HepG2 (cell line): Measurements from ENCODE around the gene SCFD2. TPM values are rescaled to one million over a fixed set of nuclear protein-coding genes. Genes with fewer than 3 reads are reported as not detected.

Source experiments
- ATAC-seq: fragments of 200-7000 bp; cut with Tn5 transposase; 3 replicates; pipeline ENCODE4 v1.9.1; 2020; ENCODE audit warnings: mild to moderate bottlenecking, moderate library complexity
- BruUV-seq: library from RNA; stranded (reverse); fragments of 400-500 nt; replicated peaks from 2 replicates; lab custom pipeline; 2021; lab: Mats Ljungman, UMichigan
- CTCF ChIA-PET: fragments of 300-600 bp; formaldehyde crosslinking; extraction: SDS; loops from one replicate; lab custom pipeline; 2021; ENCODE audit warnings: low total read pairs, inconsistent platforms, low intra/inter-chr PET ratio; lab: Yijun Ruan, JAX
- POLR2A ChIA-PET: fragments of 350-600 bp; sonication (Branson Sonifier 250); formaldehyde crosslinking; loops from one replicate; lab custom pipeline; 2020; ENCODE audit warnings: antibody characterized with exemption, inconsistent platforms; lab: Yijun Ruan, JAX
- DNase-seq: peaks from one replicate; pipeline ENCODE4 v3.0.0-alpha.2; 2015; ENCODE audit warnings: low spot score
- FAIRE-seq: peaks from 3 replicates; lab custom pipeline; 2011; peaks lifted over from hg19 to GRCh38; lab: Jason Lieb, UNC
- H2AFZ ChIP-seq: one replicate; pipeline ENCODE4 v1.6.1; 2011; ENCODE audit warnings: low read length, inconsistent platforms
- H3K27ac ChIP-seq: fragments of 300-600 bp; 3 replicates; pipeline ENCODE4 v1.8.0; 2011; ENCODE audit warnings: mixed run types, mild to moderate bottlenecking, mixed read lengths, low read length, inconsistent platforms; ENCODE audit not compliant: insufficient read depth; ENCODE audit errors: extremely low read length
- H3K27me3 ChIP-seq, 2 experiments: fragments of 200-600 bp in 1 of 2; 2 replicates in 1 of 2; 3 replicates in 1 of 2; pipeline versions ENCODE4 v1.6.0 to v1.8.0; 2011; ENCODE audit warnings: low read length in 2 of 2, mild to moderate bottlenecking in 2 of 2, moderate library complexity in 2 of 2, inconsistent platforms in 1 of 2; ENCODE audit not compliant: insufficient read depth in 2 of 2, control insufficient read depth in 1 of 2
- H3K36me3 ChIP-seq, 2 experiments: fragments of 200-600 bp in 1 of 2; replicated peaks in 1 of 2; 2 replicates in 1 of 2; 3 replicates in 1 of 2; pipeline versions ENCODE4 v1.5.1 to v1.8.0; 2011; ENCODE audit warnings: low read length in 2 of 2, inconsistent platforms in 1 of 2; ENCODE audit not compliant: insufficient read depth in 2 of 2, control insufficient read depth in 1 of 2
- H3K4me1 ChIP-seq: 2 replicates; pipeline ENCODE4 v1.5.1; 2012; ENCODE audit warnings: low read length, inconsistent platforms; ENCODE audit not compliant: insufficient read depth
- H3K4me2 ChIP-seq: 2 replicates; pipeline ENCODE4 v1.6.0; 2011; ENCODE audit warnings: low read depth, low read length, inconsistent platforms
- H3K4me3 ChIP-seq, 3 experiments: fragments of 200-600 bp in 1 of 3; sonication (generic), shearing (Covaris generic) in 1 of 3; replicated peaks in 1 of 3; 2 replicates each; pipeline ENCODE4 v1.5.1; 2011 to 2016; ENCODE audit warnings: low read length in 3 of 3, inconsistent platforms in 2 of 3, low read depth in 2 of 3, mild to moderate bottlenecking in 2 of 3, control low read depth in 1 of 3, mixed read lengths in 1 of 3; ENCODE audit not compliant: insufficient read depth in 1 of 3
- H3K79me2 ChIP-seq: one replicate; pipeline ENCODE4 v1.6.1; 2011; ENCODE audit warnings: low read length, inconsistent platforms; ENCODE audit not compliant: insufficient read depth
- H3K9ac ChIP-seq: 2 replicates; pipeline ENCODE4 v1.6.0; 2011; ENCODE audit warnings: mild to moderate bottlenecking, low read depth, low read length, inconsistent platforms; ENCODE audit not compliant: insufficient read depth
- H3K9me3 ChIP-seq: 2 replicates; pipeline ENCODE4 v1.5.1; 2012; ENCODE audit warnings: mild to moderate bottlenecking, low read length
- H4K20me1 ChIP-seq: 2 replicates; pipeline ENCODE4 v1.6.0; 2011; ENCODE audit warnings: inconsistent platforms, mild to moderate bottlenecking, low read length, moderate library complexity; ENCODE audit not compliant: insufficient read depth
- BHLHE40 ChIP-seq: IDR thresholded peaks from 2 replicates; pipeline ENCODE4 v1.6.1; 2011; ENCODE audit warnings: low read length, improper control_type of control experiment
- GATAD2A ChIP-seq: IDR thresholded peaks from 2 replicates; pipeline ENCODE4 v1.6.1; 2016
- HDAC6 ChIP-seq: fragments of 200-600 bp; sonication (generic); IDR thresholded peaks from 2 replicates; pipeline ENCODE4 v1.7.0; 2017; ENCODE audit warnings: mild to moderate bottlenecking, antibody characterized with exemption, low read length, low read depth
- HNRNPUL1 ChIP-seq: fragments of 200-400 bp; formaldehyde crosslinking; IDR thresholded peaks from 2 replicates; pipeline ENCODE4 v1.6.1; 2017; ENCODE audit warnings: low read depth, mild to moderate bottlenecking, low read length, moderate library complexity
- ISL2 ChIP-seq: sonication (generic); formaldehyde crosslinking; IDR thresholded peaks from 2 replicates; pipeline ENCODE4 v1.5.0; 2020; ENCODE audit warnings: missing genetic modification reagents
- SMAD1 ChIP-seq: sonication (generic); formaldehyde crosslinking; IDR thresholded peaks from 2 replicates; pipeline ENCODE4 v1.4.0; 2020; ENCODE audit warnings: missing genetic modification reagents, low read depth, mild to moderate bottlenecking, borderline replicate concordance
- SPEN ChIP-seq: sonication (generic); formaldehyde crosslinking; IDR thresholded peaks from 2 replicates; pipeline ENCODE4 v1.5.1; 2020; ENCODE audit warnings: low read depth, mild to moderate bottlenecking, missing genetic modification reagents
- SRSF9 ChIP-seq: fragments of 200-400 bp; formaldehyde crosslinking; IDR thresholded peaks from 2 replicates; pipeline ENCODE4 v1.6.1; 2018; ENCODE audit warnings: borderline replicate concordance, mild to moderate bottlenecking, low read depth, low read length; ENCODE audit not compliant: insufficient read depth, poor library complexity, severe bottlenecking
- SRY ChIP-seq: sonication (generic); formaldehyde crosslinking; IDR thresholded peaks from 2 replicates; pipeline ENCODE4 v1.8.0; 2022; ENCODE audit warnings: mild to moderate bottlenecking, missing genetic modification reagents
- TGIF2 ChIP-seq: IDR thresholded peaks from 2 replicates; pipeline ENCODE4 v1.6.1; 2016; ENCODE audit warnings: control low read depth, missing compliant biosample characterization
- ZNF331 ChIP-seq: sonication (generic); formaldehyde crosslinking; IDR thresholded peaks from 2 replicates; pipeline ENCODE4 v1.4.0; 2020; ENCODE audit warnings: missing genetic modification reagents
- ZNF792 ChIP-seq: IDR thresholded peaks from 2 replicates; pipeline ENCODE4 v1.6.1; 2016
- ZSCAN20 ChIP-seq: sonication (generic); formaldehyde crosslinking; IDR thresholded peaks from 2 replicates; pipeline ENCODE4 v1.4.0; 2020; ENCODE audit warnings: missing genetic modification reagents, mild to moderate bottlenecking, borderline replicate concordance
- ZSCAN21 ChIP-seq: sonication (generic); formaldehyde crosslinking; IDR thresholded peaks from 2 replicates; pipeline ENCODE4 v1.8.0; 2022; ENCODE audit warnings: mild to moderate bottlenecking, missing genetic modification reagents, moderate library complexity, borderline replicate concordance
- WGBS: methylation state at CpG from one replicate; pipeline ENCODE4 v1.1.6; 2017; ENCODE audit warnings: low lambda C conversion rate; 5-methylcytosine and 5-hydroxymethylcytosine counted together
- in situ Hi-C: cut with HindIII; loops from 2 replicates; pipeline ENCODE4 v1.10.0; 2017; ENCODE audit warnings: low pct_unique_long_range_greater_than_20kb; ENCODE audit not compliant: extremely low pct_ligation_motif_present
- intact Hi-C: fragments of 100-400 bp; cut with micrococcal nuclease; formaldehyde crosslinking; loops from one replicate; pipeline ENCODE4 v1.10.0; 2022; ENCODE audit not compliant: unreplicated experiment
- polyA plus RNA-seq, 8 experiments: library from polyadenylated mRNA; depleted of rRNA in 3 of 8; stranded (reverse) in 7 of 8; unstranded in 1 of 8; fragments of >200 nt; fragmentation: Illumina TruSeq in 4 of 8; extraction: Trizol in 4 of 8; gene quantifications; 2 replicates each; pipeline versions ENCODE4 v1.2.1 to v1.2.3, GENCODE V29; 2011 to 2016; ENCODE audit warnings: low read depth in 4 of 8, missing spikeins in 1 of 8, mixed read lengths in 1 of 8; ENCODE audit not compliant: insufficient read depth in 1 of 8
- total RNA-seq, 5 experiments: library from RNA; depleted of rRNA; stranded (reverse); fragments of >200 nt; fragmentation: Illumina TruSeq; extraction: Trizol; gene quantifications; 2 replicates each; pipeline ENCODE4 v1.2.3, GENCODE V29; 2016; ENCODE audit warnings: low read depth in 1 of 5
- TF ChIP-seq, protein P1 (sequence below): sonication (generic); formaldehyde crosslinking; IDR thresholded peaks from 2 replicates; pipeline ENCODE4 v1.4.0; 2020; ENCODE audit warnings: low read depth, mild to moderate bottlenecking, missing genetic modification reagents
- TF ChIP-seq, protein P2 (sequence below): sonication (generic); formaldehyde crosslinking; IDR thresholded peaks from 2 replicates; pipeline ENCODE4 v1.5.1; 2020; ENCODE audit warnings: mild to moderate bottlenecking, missing genetic modification reagents, borderline replicate concordance
- TF ChIP-seq, protein P3 (sequence below): sonication (generic); formaldehyde crosslinking; IDR thresholded peaks from 2 replicates; pipeline ENCODE4 v1.4.0; 2020; ENCODE audit warnings: missing genetic modification reagents
- TF ChIP-seq, protein P4 (sequence below): IDR thresholded peaks from 2 replicates; pipeline ENCODE4 v1.6.1; 2016; ENCODE audit warnings: control low read depth
- TF ChIP-seq, protein P5 (sequence below): fragments of 450-650 bp; IDR thresholded peaks from 2 replicates; pipeline ENCODE4 v1.6.1; 2017

SCFD2 gene
- total and polyA plus RNA-seq, 2 of the 13 experiments (the other 11 are each of a cell fraction or from before 2014, with no cell fraction given), result 4.6 to 15.6 TPM

DNA sequence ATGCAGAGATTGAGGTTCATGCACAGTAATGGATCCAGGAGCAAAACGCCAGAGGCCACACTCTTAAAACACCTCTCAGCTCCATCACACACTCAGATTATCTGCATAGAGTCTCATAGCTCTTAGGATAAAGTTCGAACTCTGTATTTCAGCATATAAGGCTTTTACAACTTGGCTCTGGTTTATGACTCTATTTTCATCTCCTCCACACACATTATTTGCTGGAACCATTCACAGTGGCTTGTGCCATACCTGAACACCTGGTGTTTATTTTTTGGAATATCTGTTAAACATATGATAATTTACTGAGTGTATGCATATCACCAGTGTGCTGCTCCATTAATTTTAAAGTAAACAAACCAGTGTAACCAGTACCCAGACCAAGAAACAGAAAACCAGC is 476.5 kb downstream of the SCFD2 start:
- no peak overlapping the region for H3K27ac ChIP-seq
- no peaks in the 10 kb centered on the region for H3K79me2 ChIP-seq
- H3K4me2 ChIP-seq, result no peak overlapping the region
- H3K9me3 ChIP-seq, result no peaks in the 10 kb centered on the region
- POLR2A ChIA-PET, result no interaction called here
- WGBS, result 72% methylated on average over 2 of the region's 2 CpGs
- BruUV-seq, result no TSS peak
- no peaks in the 10 kb centered on the region for H3K27me3 ChIP-seq
- H3K9ac ChIP-seq, result no peak overlapping the region
- CTCF ChIA-PET, result no interaction called here
- no peaks in the 10 kb centered on the region for H3K4me1 ChIP-seq
- TF ChIP-seq ZSCAN21 (CRISPR knock-in tag) (no peak), GATAD2A (no peak), ISL2 (CRISPR knock-in tag) (no peak), SRY (CRISPR knock-in tag) (no peak), BHLHE40 (no peak), ZNF792 (no peak), SRSF9 (no peak), HNRNPUL1 (no peak), TGIF2 (CRISPR knock-in tag) (no peak), SMAD1 (CRISPR knock-in tag) (no peak), HDAC6 (no peak), ZNF331 (CRISPR knock-in tag) (no peak), ZSCAN20 (no peak), SPEN (CRISPR knock-in tag) (no peak)
- TF ChIP-seq, protein P1, sequence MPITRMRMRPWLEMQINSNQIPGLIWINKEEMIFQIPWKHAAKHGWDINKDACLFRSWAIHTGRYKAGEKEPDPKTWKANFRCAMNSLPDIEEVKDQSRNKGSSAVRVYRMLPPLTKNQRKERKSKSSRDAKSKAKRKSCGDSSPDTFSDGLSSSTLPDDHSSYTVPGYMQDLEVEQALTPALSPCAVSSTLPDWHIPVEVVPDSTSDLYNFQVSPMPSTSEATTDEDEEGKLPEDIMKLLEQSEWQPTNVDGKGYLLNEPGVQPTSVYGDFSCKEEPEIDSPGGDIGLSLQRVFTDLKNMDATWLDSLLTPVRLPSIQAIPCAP (CRISPR knock-in tag), result no peak
- TF ChIP-seq, protein P2, sequence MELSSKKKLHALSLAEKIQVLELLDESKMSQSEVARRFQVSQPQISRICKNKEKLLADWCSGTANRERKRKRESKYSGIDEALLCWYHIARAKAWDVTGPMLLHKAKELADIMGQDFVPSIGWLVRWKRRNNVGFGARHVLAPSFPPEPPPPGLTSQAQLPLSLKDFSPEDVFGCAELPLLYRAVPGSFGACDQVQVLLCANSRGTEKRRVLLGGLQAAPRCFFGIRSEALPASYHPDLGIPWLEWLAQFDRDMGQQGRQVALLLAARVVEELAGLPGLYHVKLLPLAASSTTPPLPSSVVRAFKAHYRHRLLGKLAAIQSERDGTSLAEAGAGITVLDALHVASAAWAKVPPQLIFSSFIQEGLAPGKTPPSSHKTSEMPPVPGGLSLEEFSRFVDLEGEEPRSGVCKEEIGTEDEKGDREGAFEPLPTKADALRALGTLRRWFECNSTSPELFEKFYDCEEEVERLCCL (CRISPR knock-in tag), result no peak
- TF ChIP-seq, protein P3, sequence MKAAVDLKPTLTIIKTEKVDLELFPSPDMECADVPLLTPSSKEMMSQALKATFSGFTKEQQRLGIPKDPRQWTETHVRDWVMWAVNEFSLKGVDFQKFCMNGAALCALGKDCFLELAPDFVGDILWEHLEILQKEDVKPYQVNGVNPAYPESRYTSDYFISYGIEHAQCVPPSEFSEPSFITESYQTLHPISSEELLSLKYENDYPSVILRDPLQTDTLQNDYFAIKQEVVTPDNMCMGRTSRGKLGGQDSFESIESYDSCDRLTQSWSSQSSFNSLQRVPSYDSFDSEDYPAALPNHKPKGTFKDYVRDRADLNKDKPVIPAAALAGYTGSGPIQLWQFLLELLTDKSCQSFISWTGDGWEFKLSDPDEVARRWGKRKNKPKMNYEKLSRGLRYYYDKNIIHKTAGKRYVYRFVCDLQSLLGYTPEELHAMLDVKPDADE (CRISPR knock-in tag), result no peak
- TF ChIP-seq, protein P4, sequence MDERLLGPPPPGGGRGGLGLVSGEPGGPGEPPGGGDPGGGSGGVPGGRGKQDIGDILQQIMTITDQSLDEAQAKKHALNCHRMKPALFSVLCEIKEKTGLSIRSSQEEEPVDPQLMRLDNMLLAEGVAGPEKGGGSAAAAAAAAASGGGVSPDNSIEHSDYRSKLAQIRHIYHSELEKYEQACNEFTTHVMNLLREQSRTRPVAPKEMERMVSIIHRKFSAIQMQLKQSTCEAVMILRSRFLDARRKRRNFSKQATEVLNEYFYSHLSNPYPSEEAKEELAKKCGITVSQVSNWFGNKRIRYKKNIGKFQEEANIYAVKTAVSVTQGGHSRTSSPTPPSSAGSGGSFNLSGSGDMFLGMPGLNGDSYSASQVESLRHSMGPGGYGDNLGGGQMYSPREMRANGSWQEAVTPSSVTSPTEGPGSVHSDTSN (CRISPR knock-in tag), result no peak
- TF ChIP-seq, protein P5, sequence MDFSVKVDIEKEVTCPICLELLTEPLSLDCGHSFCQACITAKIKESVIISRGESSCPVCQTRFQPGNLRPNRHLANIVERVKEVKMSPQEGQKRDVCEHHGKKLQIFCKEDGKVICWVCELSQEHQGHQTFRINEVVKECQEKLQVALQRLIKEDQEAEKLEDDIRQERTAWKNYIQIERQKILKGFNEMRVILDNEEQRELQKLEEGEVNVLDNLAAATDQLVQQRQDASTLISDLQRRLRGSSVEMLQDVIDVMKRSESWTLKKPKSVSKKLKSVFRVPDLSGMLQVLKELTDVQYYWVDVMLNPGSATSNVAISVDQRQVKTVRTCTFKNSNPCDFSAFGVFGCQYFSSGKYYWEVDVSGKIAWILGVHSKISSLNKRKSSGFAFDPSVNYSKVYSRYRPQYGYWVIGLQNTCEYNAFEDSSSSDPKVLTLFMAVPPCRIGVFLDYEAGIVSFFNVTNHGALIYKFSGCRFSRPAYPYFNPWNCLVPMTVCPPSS, result no peak
- no peaks in the 10 kb centered on the region for H4K20me1 ChIP-seq
- no peaks in the 10 kb centered on the region for H3K36me3 ChIP-seq
- no peak overlapping the region for H3K4me3 ChIP-seq
- H2AFZ ChIP-seq, result no peak overlapping the region
- FAIRE-seq, result no peak
- DNase-seq, result no peak
- intact Hi-C loops, result no loop called here
- ATAC-seq, result no peak
- in situ Hi-C loops, result no loop called here
